IMR-90 (cell line): ENCODE results near the gene HDAC10. TPM values are rescaled to one million over a fixed set of nuclear protein-coding genes. Genes with fewer than 3 reads are reported as not detected.

Experiments
- ATAC-seq: fragments of 200-7000 bp; cut with Tn5 transposase; 2 replicates; pipeline ENCODE4 v1.9.1; 2020; ENCODE audit warnings: low read depth, mild to moderate bottlenecking, moderate library complexity
- BruUV-seq: library from RNA; stranded (reverse); fragments of 400-500 nt; replicated peaks from 2 replicates; lab custom pipeline; 2021; lab: Mats Ljungman, UMichigan
- CTCF ChIA-PET: fragments of 300-600 bp; formaldehyde crosslinking; extraction: SDS; loops from one replicate; lab custom pipeline; 2021; ENCODE audit warnings: antibody characterized with exemption; lab: Yijun Ruan, JAX
- POLR2A ChIA-PET: fragments of 300-600 bp; sonication (Branson Sonifier 250); formaldehyde crosslinking; loops from one replicate; lab custom pipeline; 2022; ENCODE audit warnings: antibody characterized with exemption; ENCODE audit not compliant: unreplicated experiment; lab: Charles Lee
- DNase-seq: peaks from one replicate; pipeline ENCODE4 v3.0.0; 2013
- H2AFZ ChIP-seq: replicated peaks from 2 replicates; pipeline ENCODE3; 2013; ENCODE audit warnings: low read length, mild to moderate bottlenecking; ENCODE audit not compliant: poor library complexity
- H2AK5ac ChIP-seq: 2 replicates; pipeline ENCODE4 v1.6.1; 2013; ENCODE audit warnings: low read depth, low read length, inconsistent platforms
- H2AK9ac ChIP-seq: replicated peaks from 2 replicates; pipeline ENCODE3; 2013; ENCODE audit warnings: mild to moderate bottlenecking, low read depth, low read length, moderate library complexity; ENCODE audit not compliant: poor library complexity
- H2BK120ac ChIP-seq: 2 replicates; pipeline ENCODE4 v1.6.1; 2013; ENCODE audit warnings: low read depth, low read length, inconsistent platforms
- H2BK15ac ChIP-seq: 3 replicates; pipeline ENCODE4 v1.6.1; 2013; ENCODE audit warnings: low read depth, low read length, inconsistent platforms
- H2BK20ac ChIP-seq: 2 replicates; pipeline ENCODE4 v1.6.1; 2013; ENCODE audit warnings: low read depth, mild to moderate bottlenecking, inconsistent platforms, low read length, moderate library complexity
- H2BK5ac ChIP-seq: 2 replicates; pipeline ENCODE4 v1.6.1; 2013; ENCODE audit warnings: mild to moderate bottlenecking, low read depth, low read length, inconsistent platforms; ENCODE audit not compliant: poor library complexity, severe bottlenecking
- H3K14ac ChIP-seq: replicated peaks from 2 replicates; pipeline ENCODE4 v1.6.1; 2013; ENCODE audit warnings: low read depth, low read length, inconsistent platforms
- H3K18ac ChIP-seq: 2 replicates; pipeline ENCODE4 v1.6.1; 2013; ENCODE audit warnings: low read depth, low read length, control low read depth
- H3K23ac ChIP-seq: 2 replicates; pipeline ENCODE4 v1.6.1; 2013; ENCODE audit warnings: low read depth, low read length, inconsistent platforms
- H3K27ac ChIP-seq: 2 replicates; pipeline ENCODE4 v1.5.1; 2013; ENCODE audit warnings: mild to moderate bottlenecking, control low read depth, low read length; ENCODE audit not compliant: insufficient read depth
- H3K27me3 ChIP-seq: 2 replicates; pipeline ENCODE4 v1.6.1; 2013; ENCODE audit warnings: low read length; ENCODE audit not compliant: control insufficient read depth, insufficient read depth
- H3K36me3 ChIP-seq: 2 replicates; pipeline ENCODE4 v1.6.1; 2013; ENCODE audit warnings: low read length, mixed read lengths; ENCODE audit not compliant: control insufficient read depth, insufficient read depth
- H3K4ac ChIP-seq: 2 replicates; pipeline ENCODE4 v1.6.1; 2013; ENCODE audit warnings: low read depth, low read length, inconsistent platforms
- H3K4me1 ChIP-seq: 2 replicates; pipeline ENCODE4 v1.6.1; 2013; ENCODE audit warnings: low read length, mixed read lengths; ENCODE audit not compliant: control insufficient read depth, insufficient read depth
- H3K4me2 ChIP-seq: 2 replicates; pipeline ENCODE4 v1.6.1; 2013; ENCODE audit warnings: low read depth, mild to moderate bottlenecking, control low read depth, low read length, moderate library complexity
- H3K4me3 ChIP-seq: 2 replicates; pipeline ENCODE4 v1.5.1; 2013; ENCODE audit warnings: low read depth, mild to moderate bottlenecking, control low read depth, low read length, moderate library complexity; ENCODE audit not compliant: insufficient read depth
- H3K56ac ChIP-seq: 2 replicates; pipeline ENCODE4 v1.6.1; 2013; ENCODE audit warnings: low read length, inconsistent platforms; ENCODE audit not compliant: insufficient read depth; ENCODE audit errors: extremely low read depth
- H3K79me1 ChIP-seq, 2 experiments: 2 replicates each; pipeline ENCODE4 v1.6.1; 2013; ENCODE audit warnings: low read length in 2 of 2, inconsistent platforms in 1 of 2, low read depth in 1 of 2
- H3K9ac ChIP-seq: 2 replicates; pipeline ENCODE4 v1.6.1; 2013; ENCODE audit warnings: low read depth, low read length, control low read depth
- H3K9me1 ChIP-seq: 2 replicates; pipeline ENCODE4 v1.6.1; 2013; ENCODE audit warnings: low read length, inconsistent platforms; ENCODE audit not compliant: insufficient read depth
- H3K9me3 ChIP-seq: 2 replicates; pipeline ENCODE4 v1.6.1; 2013; ENCODE audit warnings: low read length; ENCODE audit not compliant: control insufficient read depth, insufficient read depth
- H4K20me1 ChIP-seq: 2 replicates; pipeline ENCODE4 v1.6.1; 2013; ENCODE audit warnings: low read length, inconsistent platforms; ENCODE audit not compliant: insufficient read depth
- H4K5ac ChIP-seq: 2 replicates; pipeline ENCODE4 v1.6.1; 2013; ENCODE audit warnings: mild to moderate bottlenecking, low read depth, low read length, control low read depth
- H4K8ac ChIP-seq, 2 experiments: 2 replicates each; pipeline ENCODE4 v1.6.1; 2013; ENCODE audit warnings: low read depth in 2 of 2, low read length in 2 of 2, control low read depth in 1 of 2, inconsistent platforms in 1 of 2
- H4K91ac ChIP-seq: 2 replicates; pipeline ENCODE4 v1.6.1; 2013; ENCODE audit warnings: low read depth, low read length, inconsistent platforms; ENCODE audit not compliant: insufficient read depth
- BHLHE40 ChIP-seq: fragments of 150-350 bp; IDR thresholded peaks from 2 replicates; pipeline ENCODE4 v1.6.1; 2016; ENCODE audit warnings: mild to moderate bottlenecking, low read depth, low read length
- CHD1 ChIP-seq: IDR thresholded peaks from 2 replicates; pipeline ENCODE4 v1.6.1; 2012; ENCODE audit warnings: low read depth, low read length, improper control_type of control experiment
- CTCF ChIP-seq: conservative IDR thresholded peaks from 2 replicates; pipeline ENCODE4 v1.5.1; 2012; ENCODE audit warnings: mild to moderate bottlenecking, low read depth, low read length, improper control_type of control experiment
- FOS ChIP-seq: fragments of 150-350 bp; IDR thresholded peaks from 2 replicates; pipeline ENCODE4 v1.6.1; 2016; ENCODE audit warnings: low read depth, low read length
- MAFK ChIP-seq: IDR thresholded peaks from 2 replicates; pipeline ENCODE4 v1.6.1; 2012; ENCODE audit warnings: low read depth, low read length, improper control_type of control experiment
- MXI1 ChIP-seq: IDR thresholded peaks from 2 replicates; pipeline ENCODE4 v1.6.1; 2012; ENCODE audit warnings: low read depth, mild to moderate bottlenecking, low read length, moderate library complexity, borderline replicate concordance
- NFE2L2 ChIP-seq: fragments of 150-350 bp; IDR thresholded peaks from 2 replicates; pipeline ENCODE4 v1.6.1; 2016; ENCODE audit warnings: low read depth, mild to moderate bottlenecking, low read length
- POLR2A ChIP-seq: IDR thresholded peaks from 2 replicates; pipeline ENCODE4 v1.6.1; 2012; ENCODE audit warnings: mild to moderate bottlenecking, low read depth, low read length
- RAD21 ChIP-seq: IDR thresholded peaks from 2 replicates; pipeline ENCODE4 v1.6.1; 2012; ENCODE audit warnings: low read length, improper control_type of control experiment
- RCOR1 ChIP-seq: IDR thresholded peaks from 2 replicates; pipeline ENCODE4 v1.6.1; 2012; ENCODE audit warnings: mild to moderate bottlenecking, low read length, improper control_type of control experiment; ENCODE audit not compliant: insufficient replicate concordance
- SMC3 ChIP-seq: fragments of 150-350 bp; IDR thresholded peaks from 2 replicates; pipeline ENCODE4 v1.6.1; 2016; ENCODE audit warnings: low read depth, mild to moderate bottlenecking, antibody characterized with exemption, low read length, moderate library complexity
- WGBS, 2 experiments: methylation state at CpG; one replicate each; pipeline versions ENCODE4 v1.1.5 to v1.1.7; 2013; ENCODE audit warnings: missing lambda C conversion rate in 2 of 2; ENCODE audit not compliant: insufficient read length in 1 of 2; ENCODE audit errors: extremely low coverage in 2 of 2; 5-methylcytosine and 5-hydroxymethylcytosine counted together
- dilution Hi-C: fragments of 300-500 bp; cut with HindIII; formaldehyde crosslinking; loops from one replicate; pipeline ENCODE4 v1.14.3; 2018; ENCODE audit warnings: low sequenced_read_pairs; ENCODE audit not compliant: unreplicated experiment
- in situ Hi-C: fragments of 300-500 bp; cut with MboI; formaldehyde crosslinking; loops from 3 replicates; pipeline ENCODE4 v1.14.3; 2019; ENCODE audit warnings: low sequenced_read_pairs, inconsistent platforms, mixed read lengths
- intact Hi-C: fragments of 100-400 bp; cut with micrococcal nuclease; formaldehyde crosslinking; loops from 2 replicates; pipeline ENCODE4 v1.10.0; 2022
- polyA plus RNA-seq, 3 experiments: library from polyadenylated mRNA; depleted of rRNA; stranded (reverse); fragments of >200 nt; gene quantifications; 2 replicates each; pipeline ENCODE4 v1.2.3, GENCODE V29; 2012; ENCODE audit warnings: low replicate concordance in 1 of 3
- total RNA-seq: library from RNA; depleted of rRNA; stranded (reverse); fragments of >200 nt; gene quantifications from 2 replicates; pipeline ENCODE4 v1.2.3, GENCODE V29; 2012
- TF ChIP-seq, protein P1 (sequence below): fragments of 150-350 bp; IDR thresholded peaks from 2 replicates; pipeline ENCODE4 v1.6.1; 2016; ENCODE audit warnings: low read depth, mild to moderate bottlenecking, low read length, moderate library complexity, borderline replicate concordance

HDAC10 gene
- total and polyA plus RNA-seq, 2 of the 4 experiments (the other 2 are of a cell fraction): 3.9 to 35.7 TPM

DNA sequence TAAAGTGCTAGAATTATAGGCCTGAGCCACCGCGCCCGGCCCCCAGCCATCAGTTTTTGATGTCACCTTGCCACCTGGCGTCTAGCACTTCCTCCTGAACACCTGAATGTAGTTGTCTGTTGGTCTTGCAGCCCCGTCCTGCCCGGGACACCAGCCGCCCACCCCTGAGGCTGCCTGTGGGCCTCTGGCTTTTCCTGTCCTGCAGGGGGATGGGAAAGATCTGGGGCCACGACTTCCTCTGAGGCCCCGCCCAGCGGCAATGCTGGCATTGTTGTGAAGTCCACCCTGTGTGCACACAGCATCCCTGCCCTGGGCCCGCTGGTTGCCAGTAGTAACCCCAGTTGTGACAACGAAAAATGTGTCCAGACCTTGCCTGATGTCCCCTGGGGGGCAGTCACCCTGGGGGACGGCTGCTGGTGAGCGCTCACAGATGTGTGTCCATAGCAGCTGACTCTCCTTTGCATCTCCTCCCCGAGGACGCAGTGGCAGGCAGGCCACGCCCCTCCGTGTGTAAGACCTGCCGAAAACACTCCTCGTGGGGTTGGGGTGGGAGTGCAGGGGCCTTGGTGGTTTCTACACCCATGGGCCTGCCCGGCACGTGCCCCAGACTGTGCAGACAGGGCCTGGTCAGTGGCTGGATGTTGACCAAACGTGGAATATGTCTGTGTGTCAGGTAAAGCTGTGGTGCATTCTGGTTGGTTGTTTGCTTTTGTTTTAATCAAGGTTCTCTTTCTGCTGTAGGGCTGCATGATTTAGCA lies 43.5 kb downstream of the HDAC10 start:
- Histone ChIP-seq H3K23ac (no peak overlapping the region), H4K8ac (no peak overlapping the region), H2AFZ (no peak overlapping the region), H3K4me1 (no peaks in the 10 kb centered on the region), H3K79me1 (peaks cover 29 to 73% of the 10 kb centered on the region in 2 experiments), H3K14ac (no peak overlapping the region), H4K5ac (no peak overlapping the region), H3K9me3 (no peaks in the 10 kb centered on the region), H2AK5ac (no peak overlapping the region), H3K4ac (no peak overlapping the region), H3K18ac (no peak overlapping the region), H3K9me1 (no peaks in the 10 kb centered on the region), H3K36me3 (peaks cover 39% of the 10 kb centered on the region), H3K27me3 (no peaks in the 10 kb centered on the region), H2BK20ac (no peak overlapping the region), H2AK9ac (no peak overlapping the region), H2BK5ac (no peak overlapping the region), H3K4me3 (no peak overlapping the region), H3K56ac (no peak overlapping the region), H4K20me1 (peaks cover 38% of the 10 kb centered on the region), H2BK120ac (no peak overlapping the region), H3K9ac (no peak overlapping the region), H4K91ac (no peak overlapping the region), H2BK15ac (no peak overlapping the region), H3K4me2 (no peak overlapping the region), H3K27ac (no peak overlapping the region)
- DNase-seq: no peak
- WGBS, 2 experiments: 89% methylated on average over 5 of the region's 23 CpGs; no CpG with 5 or more reads in 1 of the 2 experiments
- in situ Hi-C loops: loop anchor here (25.0 kb wide), 1 partner anchor 395 kb away; no protein-coding TSS in a partner anchor
- dilution Hi-C loops: no loop called here
- no TSS peak for BruUV-seq
- TF ChIP-seq FOS (no peak), RAD21 (no peak), NFE2L2 (no peak), POLR2A (no peak), BHLHE40 (no peak), MAFK (no peak), CHD1 (no peak), MXI1 (no peak), CTCF (no peak), RCOR1 (no peak), SMC3 (no peak)
- TF ChIP-seq, protein P1, sequence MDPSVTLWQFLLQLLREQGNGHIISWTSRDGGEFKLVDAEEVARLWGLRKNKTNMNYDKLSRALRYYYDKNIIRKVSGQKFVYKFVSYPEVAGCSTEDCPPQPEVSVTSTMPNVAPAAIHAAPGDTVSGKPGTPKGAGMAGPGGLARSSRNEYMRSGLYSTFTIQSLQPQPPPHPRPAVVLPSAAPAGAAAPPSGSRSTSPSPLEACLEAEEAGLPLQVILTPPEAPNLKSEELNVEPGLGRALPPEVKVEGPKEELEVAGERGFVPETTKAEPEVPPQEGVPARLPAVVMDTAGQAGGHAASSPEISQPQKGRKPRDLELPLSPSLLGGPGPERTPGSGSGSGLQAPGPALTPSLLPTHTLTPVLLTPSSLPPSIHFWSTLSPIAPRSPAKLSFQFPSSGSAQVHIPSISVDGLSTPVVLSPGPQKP: no peak
- ChIA-PET POLR2A (no interaction called here), CTCF (no interaction called here)
- no peak for ATAC-seq
- intact Hi-C loops: loop anchor here (2.0 to 10.0 kb wide), 2 partner anchors 233 to 277 kb away; no protein-coding TSS in a partner anchor
